Neural progenitor cell (in vitro differentiated cells): Measurements from ENCODE around the gene ARPC5.

Experiments
- EZH2 ChIP-seq: fragments of 200-600 bp; sonication (generic); IDR thresholded peaks from 2 replicates; pipeline ENCODE4 v1.6.1; 2017; ENCODE audit warnings: antibody characterized with exemption, mild to moderate bottlenecking, moderate library complexity
- EZH2phosphoT487 ChIP-seq: fragments of 200-600 bp; sonication (generic); IDR thresholded peaks from 2 replicates; pipeline ENCODE4 v1.6.1; 2017; ENCODE audit warnings: antibody characterized with exemption
- TF ChIP-seq, protein P1 (sequence below): fragments of 200-600 bp; sonication (generic); IDR thresholded peaks from 2 replicates; pipeline ENCODE4 v1.5.1; 2017; ENCODE audit warnings: antibody characterized with exemption, mild to moderate bottlenecking

DNA sequence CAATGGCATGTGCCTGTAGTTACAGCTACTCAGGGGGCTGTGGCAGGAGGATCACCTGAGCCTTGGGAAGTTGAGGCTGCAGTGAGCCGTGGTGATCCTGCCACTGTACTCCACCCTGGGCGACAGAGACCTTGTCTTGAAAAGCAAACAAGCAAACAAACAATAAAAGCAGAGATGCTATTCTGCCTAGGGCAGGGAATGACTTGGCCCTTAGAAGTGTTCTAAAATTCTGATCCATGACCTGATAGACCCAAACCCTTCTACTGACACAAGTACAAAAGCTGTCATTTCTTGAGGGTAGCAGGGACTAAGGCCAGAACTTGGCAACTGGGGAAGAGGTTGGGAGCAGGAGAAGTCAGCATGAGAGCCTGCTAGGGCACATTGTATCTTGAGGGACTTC lies 29.7 kb downstream of the ARPC5 start:
- TF ChIP-seq, protein P1, sequence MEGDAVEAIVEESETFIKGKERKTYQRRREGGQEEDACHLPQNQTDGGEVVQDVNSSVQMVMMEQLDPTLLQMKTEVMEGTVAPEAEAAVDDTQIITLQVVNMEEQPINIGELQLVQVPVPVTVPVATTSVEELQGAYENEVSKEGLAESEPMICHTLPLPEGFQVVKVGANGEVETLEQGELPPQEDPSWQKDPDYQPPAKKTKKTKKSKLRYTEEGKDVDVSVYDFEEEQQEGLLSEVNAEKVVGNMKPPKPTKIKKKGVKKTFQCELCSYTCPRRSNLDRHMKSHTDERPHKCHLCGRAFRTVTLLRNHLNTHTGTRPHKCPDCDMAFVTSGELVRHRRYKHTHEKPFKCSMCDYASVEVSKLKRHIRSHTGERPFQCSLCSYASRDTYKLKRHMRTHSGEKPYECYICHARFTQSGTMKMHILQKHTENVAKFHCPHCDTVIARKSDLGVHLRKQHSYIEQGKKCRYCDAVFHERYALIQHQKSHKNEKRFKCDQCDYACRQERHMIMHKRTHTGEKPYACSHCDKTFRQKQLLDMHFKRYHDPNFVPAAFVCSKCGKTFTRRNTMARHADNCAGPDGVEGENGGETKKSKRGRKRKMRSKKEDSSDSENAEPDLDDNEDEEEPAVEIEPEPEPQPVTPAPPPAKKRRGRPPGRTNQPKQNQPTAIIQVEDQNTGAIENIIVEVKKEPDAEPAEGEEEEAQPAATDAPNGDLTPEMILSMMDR = no peak
- no peak for TF ChIP-seq EZH2
- TF ChIP-seq EZH2phosphoT487 = no peak
